GM18951 (cell line): ENCODE results near the gene OXT.

Source experiments
- POLR2A ChIP-seq: IDR thresholded peaks from 4 replicates; pipeline ENCODE4 v1.6.1; 2011; ENCODE audit warnings: mild to moderate bottlenecking; ENCODE audit not compliant: insufficient read length, insufficient read depth; ENCODE audit errors: extremely low read depth
- in situ Hi-C: fragments of 300-500 bp; cut with MboI; formaldehyde crosslinking; loops from one replicate; pipeline ENCODE4 v1.12.0; 2022; ENCODE audit warnings: low sequenced_read_pairs, mixed read lengths, inconsistent platforms; ENCODE audit not compliant: unreplicated experiment

The OXT gene

GRCh38 chr20:3084283-3084985 lies 13.0 kb downstream of the OXT start, which contains the start of gene AVP:
Gene AVP, minus strand, starts transcription at chr20:3084724. Its CDS starts 50 bp downstream, at chr20:3084674.
- no peak for TF ChIP-seq POLR2A
- in situ Hi-C loops = no loop called here

- in situ Hi-C loops = no loop called here
These were observed 13.6 kb downstream of the OXT start for GRCh38 chr20:3084986-3085360.

DNA sequence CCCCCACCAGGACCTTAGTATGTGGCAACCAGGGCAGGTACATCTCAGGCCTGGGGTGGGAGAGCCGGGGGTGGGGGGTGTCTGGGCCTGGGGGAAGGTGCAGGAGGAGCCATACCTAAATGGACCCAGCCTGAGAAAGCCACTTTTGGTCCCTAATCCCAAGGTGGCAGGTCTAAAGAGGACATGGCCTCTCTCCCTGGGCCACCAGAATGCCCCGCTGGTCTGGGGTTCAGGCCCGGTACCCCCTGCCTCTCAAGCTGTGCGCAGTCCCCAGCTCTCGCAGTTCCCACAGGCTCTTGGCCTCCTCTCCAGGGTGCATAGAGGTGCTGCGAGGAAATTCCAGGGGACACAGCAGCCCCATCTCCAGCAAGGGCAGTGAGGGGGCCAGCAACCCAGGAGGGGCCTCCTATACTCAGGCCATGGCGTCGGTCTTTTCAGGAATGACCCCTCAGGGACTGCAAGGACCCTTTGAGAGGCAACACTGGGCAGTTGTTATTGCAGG lies 14.2 kb downstream of the OXT start:
- no peak for TF ChIP-seq POLR2A
- in situ Hi-C loops = no loop called here

More at GRCh38 chr20:3084986-3085360, 13.6 kb downstream of the OXT start:
- TF ChIP-seq POLR2A = no peak

- no peak for TF ChIP-seq POLR2A
- in situ Hi-C loops = no loop called here
These were observed 16.6 kb downstream of the OXT start for GRCh38 chr20:3088031-3088430.

- no peak for TF ChIP-seq POLR2A
- in situ Hi-C loops = no loop called here
These were observed 19.1 kb downstream of the OXT start for GRCh38 chr20:3090565-3090964.

DNA sequence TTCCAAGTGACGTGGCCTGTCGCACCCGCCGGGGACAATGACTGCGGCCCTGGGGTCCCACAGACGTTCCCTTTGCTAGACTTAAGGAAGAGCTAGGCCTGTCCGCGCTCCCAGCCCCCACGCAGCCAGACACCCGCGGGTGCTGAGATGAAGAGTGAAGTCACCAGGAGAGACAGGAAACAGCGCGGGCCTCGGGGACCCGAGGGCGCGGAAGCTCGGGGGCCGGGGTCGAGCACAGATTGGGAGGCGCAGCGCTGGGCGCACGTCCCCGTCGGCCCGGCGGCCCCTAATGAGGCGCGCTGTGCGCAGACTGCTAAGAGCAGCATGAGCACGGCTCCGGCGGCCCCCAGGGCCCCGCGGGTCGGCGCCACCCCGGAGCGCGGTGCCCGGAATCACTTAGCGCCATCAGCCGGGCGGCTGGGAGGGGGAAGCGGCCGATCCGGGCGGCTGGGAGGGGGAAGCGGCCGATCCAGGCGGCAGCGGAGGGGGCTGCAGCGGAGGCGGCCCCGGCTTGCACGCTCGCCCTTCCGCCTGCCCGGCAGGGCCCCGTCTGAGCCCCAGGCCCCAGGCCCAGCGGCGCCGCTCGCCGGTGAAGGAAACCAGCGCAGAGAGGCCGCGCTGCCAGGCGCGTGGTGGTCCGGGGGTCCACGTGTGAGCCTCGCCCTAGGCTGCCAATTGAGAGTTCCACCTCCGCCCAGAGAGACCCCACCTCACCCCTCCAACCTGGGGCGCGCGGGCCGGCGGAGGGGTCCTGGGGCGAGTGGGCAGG lies 21.4 kb downstream of the OXT start:
- in situ Hi-C loops = no loop called here
- TF ChIP-seq POLR2A = no peak

DNA sequence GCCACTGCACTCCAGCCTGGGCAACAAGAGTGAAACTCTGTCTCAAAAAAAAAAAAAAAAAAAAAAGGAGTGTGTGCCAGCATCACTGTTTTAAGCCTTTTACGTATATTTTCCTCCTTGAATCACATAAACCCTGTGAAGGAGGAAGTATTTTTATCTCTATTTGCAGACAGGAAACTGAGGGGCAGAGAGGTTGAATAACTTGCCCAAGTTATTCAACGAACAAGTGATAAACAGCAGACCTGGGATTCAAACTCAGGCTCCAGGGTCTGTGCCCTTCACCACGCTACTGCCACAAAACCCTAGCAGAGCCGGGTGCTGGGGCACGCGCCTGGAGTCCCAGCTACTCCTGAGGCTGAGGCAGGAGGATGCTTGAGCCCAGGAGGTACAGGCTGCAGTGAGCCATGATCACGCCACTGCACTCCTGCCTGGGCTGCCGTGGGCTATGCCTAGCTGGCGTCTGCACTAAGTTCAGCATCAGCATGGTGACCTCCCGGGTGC lies 22.5 kb downstream of the OXT start:
- in situ Hi-C loops = no loop called here
- TF ChIP-seq POLR2A = no peak

GRCh38 chr20:3094848-3095629 lies 23.6 kb downstream of the OXT start:
- in situ Hi-C loops = no loop called here
- TF ChIP-seq POLR2A = no peak

DNA sequence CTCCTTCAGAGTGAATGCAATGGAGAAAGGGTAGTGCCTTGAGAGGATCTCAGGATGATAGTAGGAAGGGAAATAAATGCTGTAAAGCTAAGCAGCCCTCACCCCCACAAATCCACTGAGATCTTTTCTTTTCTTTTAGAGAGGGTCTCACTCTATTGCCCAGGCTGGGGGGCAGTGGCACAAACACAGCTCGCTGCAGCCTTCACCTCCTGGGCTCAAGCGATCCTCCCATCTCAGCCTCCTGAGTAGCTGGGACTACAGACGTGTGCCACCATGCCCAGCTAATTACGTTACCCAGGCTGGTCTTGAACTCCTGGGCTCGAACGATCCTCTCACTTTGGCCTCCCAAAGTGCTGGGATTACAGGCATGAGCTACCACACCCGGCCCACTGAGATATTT lies 29.1 kb downstream of the OXT start:
- no peak for TF ChIP-seq POLR2A
- in situ Hi-C loops = no loop called here

DNA sequence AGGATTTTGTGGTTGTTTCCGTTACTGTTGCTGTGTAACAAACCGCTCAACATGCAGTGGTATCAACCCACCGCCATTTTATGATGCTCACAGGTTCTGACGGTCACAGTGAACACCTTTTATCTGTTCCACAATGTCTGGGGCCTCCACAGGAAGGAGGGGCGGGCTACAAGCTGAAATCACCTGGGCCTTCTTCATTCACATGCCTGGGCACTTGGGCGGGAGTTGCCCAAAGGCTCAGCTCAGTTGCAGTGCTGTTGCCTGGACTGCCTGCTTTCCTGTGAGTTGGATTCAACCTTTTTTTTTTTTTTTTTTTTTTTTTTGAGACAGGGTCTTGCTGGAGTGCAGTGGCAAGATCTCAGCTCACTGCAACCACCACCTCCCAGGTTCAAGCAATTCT lies 29.8 kb downstream of the OXT start:
- in situ Hi-C loops = no loop called here
- TF ChIP-seq POLR2A = no peak

DNA sequence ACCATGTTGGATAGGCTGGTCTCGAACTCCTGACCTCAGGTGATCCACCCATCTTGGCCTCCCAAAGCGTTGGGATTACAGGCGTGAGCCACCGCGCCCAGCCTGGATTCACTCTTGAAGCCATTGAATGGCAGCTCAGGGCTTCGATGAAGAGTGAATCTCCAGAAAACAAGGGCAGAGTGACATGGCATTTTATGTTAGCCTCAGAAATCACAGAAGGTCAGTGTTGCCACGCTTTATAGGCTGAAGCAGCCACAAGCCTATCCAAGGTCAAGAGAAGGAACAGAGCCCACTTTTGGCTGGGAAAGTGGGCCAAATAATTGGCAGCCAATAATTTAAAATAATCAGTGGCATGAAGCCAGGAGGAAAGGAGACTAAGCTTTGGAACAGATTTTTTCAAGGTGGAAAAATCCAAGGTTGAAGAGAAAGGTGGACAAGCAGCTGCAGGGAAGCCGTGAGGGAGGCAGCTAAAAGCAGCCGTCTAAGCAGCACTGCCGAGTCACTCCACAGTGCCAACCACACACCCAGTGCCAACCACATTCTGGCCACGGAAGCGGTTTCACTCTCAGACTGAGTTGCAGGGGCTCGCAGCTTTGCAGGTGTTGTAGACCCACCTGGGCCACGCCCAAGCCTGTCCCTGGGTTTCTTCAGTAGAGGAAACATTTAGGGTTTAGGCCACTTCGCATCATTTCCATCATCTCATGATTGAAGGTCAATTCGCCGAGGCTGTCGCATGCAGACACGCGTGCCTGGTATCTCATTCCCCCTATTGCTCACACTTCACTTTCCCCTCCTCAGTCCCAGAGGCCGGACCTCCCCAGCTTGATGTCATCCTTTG lies 30.5 kb downstream of the OXT start:
- in situ Hi-C loops = no loop called here
- no peak for TF ChIP-seq POLR2A

DNA sequence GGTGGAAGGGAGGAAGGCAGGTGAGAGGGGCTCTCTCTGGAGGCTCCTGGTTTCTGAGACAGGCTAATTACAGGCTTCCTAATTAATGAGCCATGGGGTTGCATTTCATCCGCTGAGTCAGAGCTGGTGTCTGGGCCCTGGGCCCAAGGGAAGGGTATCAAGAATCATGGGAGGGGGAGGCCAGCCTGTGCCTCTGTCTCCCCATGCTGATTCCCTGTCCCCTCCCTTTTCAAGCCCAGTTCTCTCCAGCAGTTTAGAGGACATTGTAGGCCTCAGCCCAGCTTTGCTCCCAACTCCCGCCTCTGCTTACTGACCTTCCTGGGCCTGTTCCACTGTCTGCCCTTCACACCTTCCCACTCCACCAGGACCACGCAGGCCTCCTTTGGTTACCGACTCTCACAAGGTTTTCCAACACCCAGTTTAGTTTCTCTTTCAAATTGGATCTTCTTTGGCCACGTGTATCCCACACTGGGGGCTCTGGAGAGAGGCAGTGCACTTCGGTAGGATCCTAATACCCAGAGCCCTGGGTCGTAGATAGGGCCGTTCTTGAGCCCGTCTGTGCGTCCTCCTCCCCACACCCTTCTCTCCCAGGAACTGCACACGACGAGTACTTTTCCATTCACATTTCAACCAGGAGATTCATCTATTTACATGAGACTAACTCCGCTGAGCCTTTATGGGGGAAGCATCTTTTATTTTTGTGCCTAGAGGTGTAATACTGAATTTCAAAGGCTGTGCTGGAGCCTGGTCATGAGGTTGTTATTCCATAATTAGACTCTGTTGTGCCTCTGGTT lies 31.4 kb downstream of the OXT start:
- no peak for TF ChIP-seq POLR2A

More for the DNA sequence above, 31.4 kb downstream of the OXT start:
- in situ Hi-C loops = no loop called here
